Ovary (tissue), 3 donors: ENCODE measurements around the gene EXOC6B.

Experiments
- CTCF ChIP-seq, 3 donors: fragments of 450-650 bp in 2 of 3; fragments of 200-600 bp in 1 of 3; IDR thresholded peaks; one replicate each; pipeline versions ENCODE4 v1.5.1 to v1.8.0; 2016 to 2022; ENCODE audit warnings: antibody characterized with exemption in 3 of 3, mild to moderate bottlenecking in 1 of 3
- POLR2A ChIP-seq: fragments of 450-650 bp; IDR thresholded peaks from one replicate; pipeline ENCODE4 v1.6.1; 2017; ENCODE audit warnings: antibody characterized with exemption, mild to moderate bottlenecking, moderate library complexity
- donor health status: DM: no; HTN: no; CAD: no.

- TF ChIP-seq CTCF (IDR thresholded peaks at IDR 0.05) = no peak
- TF ChIP-seq POLR2A = no peak
Observed at GRCh38 chr2:72289736-72290135, 536.1 kb downstream of the EXOC6B start.
